ENCODE data around the gene EIF4E1B. TPM values are rescaled to one million over a fixed set of nuclear protein-coding genes. Genes with fewer than 3 reads are reported as not detected.

The EIF4E1B gene
- total RNA-seq, 1 experiment from 2014 or later = not detected

GRCh38 chr5:176587398-176587797, 43.1 kb upstream of the EIF4E1B start:
- BruUV-seq (replicated peaks) = no TSS peak
- intact Hi-C loops (cut with micrococcal nuclease; ENCODE audit: unreplicated experiment) = no loop called here
- Histone ChIP-seq H3K27ac (ENCODE audit: low read depth, low read length, poor library complexity, severe bottlenecking) (no peak overlapping the region), H3K9me3 (ENCODE audit: low read depth, low read length, poor library complexity, severe bottlenecking) (no peaks in the 10 kb centered on the region), H3K4me3 (ENCODE audit: low read depth, low read length, poor library complexity, severe bottlenecking) (no peak overlapping the region), H3K27me3 (replicated peaks; ENCODE audit: insufficient read depth, low read depth, low read length, poor library complexity) (no peaks in the 10 kb centered on the region), H3K36me3 (ENCODE audit: insufficient read depth, low read length, poor library complexity, severe bottlenecking) (no peaks in the 10 kb centered on the region), H3K4me1 (ENCODE audit: insufficient read depth, low read length, poor library complexity, severe bottlenecking) (no peaks in the 10 kb centered on the region)
- ChIA-PET CTCF (no interaction called here), POLR2A (ENCODE audit: low non-redundant PET) (no interaction called here)
- no peak for DNase-seq (ENCODE audit: low spot score)
- TF ChIP-seq CTCF (conservative IDR thresholded peaks at IDR 0.05; ENCODE audit: low read depth, low read length) = no peak
- no peak for TF ChIP-seq EZH2 (IDR thresholded peaks at IDR 0.05; ENCODE audit: borderline replicate concordance, low read depth, low read length, poor library complexity, severe bottlenecking)

GRCh38 chr5:176588297-176588696, 42.2 kb upstream of the EIF4E1B start:
- no peak overlapping the region for H3K4me3 ChIP-seq (ENCODE audit: low read depth, low read length, poor library complexity, severe bottlenecking)
- no peaks in the 10 kb centered on the region for H3K9me3 ChIP-seq (ENCODE audit: low read depth, low read length, poor library complexity, severe bottlenecking)
- CTCF ChIA-PET = no interaction called here
- H3K4me1 ChIP-seq (ENCODE audit: insufficient read depth, low read length, poor library complexity, severe bottlenecking) = no peaks in the 10 kb centered on the region
- no peak for DNase-seq (ENCODE audit: low spot score)
- TF ChIP-seq EZH2 (IDR thresholded peaks at IDR 0.05; ENCODE audit: borderline replicate concordance, low read depth, low read length, poor library complexity, severe bottlenecking) (no peak), CTCF (conservative IDR thresholded peaks at IDR 0.05; ENCODE audit: low read depth, low read length) (no peak)
- no peaks in the 10 kb centered on the region for H3K27me3 ChIP-seq (replicated peaks; ENCODE audit: insufficient read depth, low read depth, low read length, poor library complexity)
- H3K36me3 ChIP-seq (ENCODE audit: insufficient read depth, low read length, poor library complexity, severe bottlenecking) = no peaks in the 10 kb centered on the region
- POLR2A ChIA-PET (ENCODE audit: low non-redundant PET) = no interaction called here
- intact Hi-C loops (cut with micrococcal nuclease; ENCODE audit: unreplicated experiment) = no loop called here
- no TSS peak for BruUV-seq (replicated peaks)
- H3K27ac ChIP-seq (ENCODE audit: low read depth, low read length, poor library complexity, severe bottlenecking) = no peak overlapping the region

GRCh38 chr5:176589039-176589769, 41.3 kb upstream of the EIF4E1B start:
- Histone ChIP-seq H3K4me3 (ENCODE audit: low read depth, low read length, poor library complexity, severe bottlenecking) (no peak overlapping the region), H3K9me3 (ENCODE audit: low read depth, low read length, poor library complexity, severe bottlenecking) (no peaks in the 10 kb centered on the region), H3K36me3 (ENCODE audit: insufficient read depth, low read length, poor library complexity, severe bottlenecking) (no peaks in the 10 kb centered on the region), H3K4me1 (ENCODE audit: insufficient read depth, low read length, poor library complexity, severe bottlenecking) (no peaks in the 10 kb centered on the region), H3K27ac (ENCODE audit: low read depth, low read length, poor library complexity, severe bottlenecking) (no peak overlapping the region), H3K27me3 (replicated peaks; ENCODE audit: insufficient read depth, low read depth, low read length, poor library complexity) (no peaks in the 10 kb centered on the region)
- ChIA-PET CTCF (no interaction called here), POLR2A (ENCODE audit: low non-redundant PET) (no interaction called here)
- BruUV-seq (replicated peaks) = no TSS peak
- no peak for TF ChIP-seq EZH2 (IDR thresholded peaks at IDR 0.05; ENCODE audit: borderline replicate concordance, low read depth, low read length, poor library complexity, severe bottlenecking)
- no peak for TF ChIP-seq CTCF (conservative IDR thresholded peaks at IDR 0.05; ENCODE audit: low read depth, low read length)
- no peak for DNase-seq (ENCODE audit: low spot score)
- intact Hi-C loops (cut with micrococcal nuclease; ENCODE audit: unreplicated experiment) = no loop called here
